ENCODE measurements around the gene SLC28A1.

SLC28A1 gene

GRCh38 chr15:84889313-84889990 lies 5.0 kb downstream of the SLC28A1 start:
- Histone ChIP-seq H3K36me3 (ENCODE audit: low read length) (no peaks in the 10 kb centered on the region), H3K9me2 (replicated peaks; ENCODE audit: insufficient read depth, low read length) (no peaks in the 10 kb centered on the region), H3K4me2 (ENCODE audit: low read depth, low read length, poor library complexity, severe bottlenecking) (no peak overlapping the region), H2AFZ (ENCODE audit: low read depth, low read length, severe bottlenecking) (no peak overlapping the region), H3K27ac (ENCODE audit: low read depth, low read length) (no peak overlapping the region), H3K9ac (ENCODE audit: low read length) (no peak overlapping the region), H3F3A (ENCODE audit: insufficient read depth) (no peaks in the 10 kb centered on the region), H4K20me1 (ENCODE audit: low read depth, low read length) (no peaks in the 10 kb centered on the region), H3K9me3 (ENCODE audit: insufficient read depth, low read length) (no peaks in the 10 kb centered on the region), H3K4me3 (ENCODE audit: insufficient read depth, low read length, poor library complexity, severe bottlenecking) (no peak overlapping the region), H3K79me2 (ENCODE audit: insufficient read depth, low read length) (no peaks in the 10 kb centered on the region), H3K27me3 (ENCODE audit: low read length) (no peaks in the 10 kb centered on the region)
- TF ChIP-seq EZH2phosphoT487 (conservative IDR thresholded peaks at IDR 0.05; ENCODE audit: low read length) (no peak), CTCF (IDR thresholded peaks at IDR 0.05; ENCODE audit: insufficient read depth, low read length, poor library complexity, severe bottlenecking) (no peak)

GRCh38 chr15:84889991-84890669 lies 5.7 kb downstream of the SLC28A1 start:
- H3K27me3 ChIP-seq (ENCODE audit: low read length), result no peaks in the 10 kb centered on the region
- H3K79me2 ChIP-seq (ENCODE audit: insufficient read depth, low read length), result no peaks in the 10 kb centered on the region
- H3K9me2 ChIP-seq (replicated peaks; ENCODE audit: insufficient read depth, low read length), result no peaks in the 10 kb centered on the region
- no peak overlapping the region for H2AFZ ChIP-seq (ENCODE audit: low read depth, low read length, severe bottlenecking)
- H3K4me3 ChIP-seq (ENCODE audit: insufficient read depth, low read length, poor library complexity, severe bottlenecking), result no peak overlapping the region
- H3K9ac ChIP-seq (ENCODE audit: low read length), result no peak overlapping the region
- H3F3A ChIP-seq (ENCODE audit: insufficient read depth), result no peaks in the 10 kb centered on the region
- TF ChIP-seq EZH2phosphoT487 (conservative IDR thresholded peaks at IDR 0.05; ENCODE audit: low read length) (no peak), CTCF (IDR thresholded peaks at IDR 0.05; ENCODE audit: insufficient read depth, low read length, poor library complexity, severe bottlenecking) (no peak)
- H3K27ac ChIP-seq (ENCODE audit: low read depth, low read length), result no peak overlapping the region
- H3K9me3 ChIP-seq (ENCODE audit: insufficient read depth, low read length), result no peaks in the 10 kb centered on the region
- no peaks in the 10 kb centered on the region for H4K20me1 ChIP-seq (ENCODE audit: low read depth, low read length)
- H3K4me2 ChIP-seq (ENCODE audit: low read depth, low read length, poor library complexity, severe bottlenecking), result no peak overlapping the region
- no peaks in the 10 kb centered on the region for H3K36me3 ChIP-seq (ENCODE audit: low read length)

DNA sequence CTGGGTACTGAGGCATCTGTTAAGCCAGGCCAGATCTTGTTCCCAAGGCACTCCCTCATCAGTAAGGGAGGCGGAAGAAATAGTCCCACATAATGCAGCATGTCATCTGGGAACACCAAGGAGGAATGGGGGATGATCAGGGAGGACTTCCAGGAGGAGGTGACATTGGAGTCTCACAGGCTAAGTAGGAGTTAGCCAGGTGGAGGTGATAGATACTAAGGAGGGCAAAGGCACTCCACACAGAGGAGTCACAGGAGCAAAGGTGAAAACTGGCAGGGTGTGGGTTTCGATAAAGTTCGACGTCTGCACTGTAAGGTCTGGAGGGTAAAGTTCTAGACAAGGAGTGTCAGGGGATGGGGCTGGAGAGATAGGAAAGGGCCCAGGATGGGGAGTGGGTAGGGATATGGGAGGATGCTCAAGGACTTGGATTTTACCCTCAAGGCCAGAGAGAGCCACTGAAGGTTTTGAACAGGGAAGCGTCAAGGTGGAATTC lies 6.3 kb downstream of the SLC28A1 start:
- Histone ChIP-seq H3K4me3 (ENCODE audit: insufficient read depth, low read length, poor library complexity, severe bottlenecking) (no peak overlapping the region), H2AFZ (ENCODE audit: low read depth, low read length, severe bottlenecking) (no peak overlapping the region), H3K4me2 (ENCODE audit: low read depth, low read length, poor library complexity, severe bottlenecking) (no peak overlapping the region), H3K27ac (ENCODE audit: low read depth, low read length) (no peak overlapping the region), H3F3A (ENCODE audit: insufficient read depth) (no peaks in the 10 kb centered on the region), H3K36me3 (ENCODE audit: low read length) (no peaks in the 10 kb centered on the region), H3K9ac (ENCODE audit: low read length) (no peak overlapping the region), H3K9me2 (replicated peaks; ENCODE audit: insufficient read depth, low read length) (no peaks in the 10 kb centered on the region), H4K20me1 (ENCODE audit: low read depth, low read length) (no peaks in the 10 kb centered on the region), H3K27me3 (ENCODE audit: low read length) (no peaks in the 10 kb centered on the region), H3K79me2 (ENCODE audit: insufficient read depth, low read length) (no peaks in the 10 kb centered on the region), H3K9me3 (ENCODE audit: insufficient read depth, low read length) (no peaks in the 10 kb centered on the region)
- TF ChIP-seq EZH2phosphoT487 (conservative IDR thresholded peaks at IDR 0.05; ENCODE audit: low read length), result no peak
- TF ChIP-seq CTCF (IDR thresholded peaks at IDR 0.05; ENCODE audit: insufficient read depth, low read length, poor library complexity, severe bottlenecking), result no peak

All from SU-DHL-6 (cell line).